ENCODE measurements around the gene DUSP10. TPM values are rescaled to one million over a fixed set of nuclear protein-coding genes. Genes with fewer than 3 reads are reported as not detected.

Gene DUSP10
- total RNA-seq, 2 donors from 2014 or later: 14.3 TPM

DNA sequence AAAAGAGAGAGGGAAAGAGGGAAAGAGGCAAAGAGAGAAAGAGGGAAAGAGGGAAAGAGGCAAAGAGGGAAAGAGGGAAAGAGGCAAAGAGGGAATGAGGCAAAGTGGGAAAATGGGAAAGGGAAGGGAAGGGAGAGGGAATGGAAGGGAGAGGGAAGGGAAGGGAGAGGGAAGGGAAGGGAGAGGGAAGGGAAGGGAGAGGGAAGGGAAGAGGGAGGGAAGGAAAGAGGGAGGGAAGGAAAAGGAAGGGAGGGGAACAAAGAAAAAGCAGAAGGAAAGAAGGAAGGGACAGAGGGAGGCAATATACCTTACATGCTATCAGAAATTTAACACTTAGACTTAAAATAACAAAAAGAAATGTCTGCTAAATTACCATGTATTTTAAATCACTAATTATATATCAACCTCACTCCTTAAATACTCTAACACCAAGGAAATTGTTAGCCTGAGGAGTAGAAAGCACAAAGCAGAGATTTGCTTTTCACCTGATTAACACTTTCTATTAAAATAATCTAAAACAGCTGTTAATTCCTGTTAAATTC, 41.8 kb downstream of the DUSP10 start:
- Mint-ChIP-seq H3K9me3 (no peaks in the 10 kb centered on the region), H3K36me3 (ENCODE audit: insufficient read depth in 2 of 2) (peaks cover 9 to 13% of the 10 kb centered on the region in 2 donors), H3K27ac (no peak overlapping the region), H3K4me1 (ENCODE audit: low read depth) (peaks cover 9% of the 10 kb centered on the region), H3K4me3 (no peak overlapping the region), H3K27me3 (ENCODE audit: low read depth) (no peaks in the 10 kb centered on the region)
- DNase-seq: no peak
- ATAC-seq (replicated peaks in 1 of 2): no peak

GRCh38 chr1:221699577-221699976, 42.3 kb downstream of the DUSP10 start:
- no peak overlapping the region for H3K27ac Mint-ChIP-seq
- H3K4me3 Mint-ChIP-seq: no peak overlapping the region
- DNase-seq (no peak), ATAC-seq (replicated peaks in 1 of 2) (no peak)
- H3K36me3 Mint-ChIP-seq (ENCODE audit: insufficient read depth in 2 of 2): peaks cover 9 to 13% of the 10 kb centered on the region in 2 donors
- peaks cover 9% of the 10 kb centered on the region for H3K4me1 Mint-ChIP-seq (ENCODE audit: low read depth)
- H3K27me3 Mint-ChIP-seq (ENCODE audit: low read depth): no peaks in the 10 kb centered on the region
- H3K9me3 Mint-ChIP-seq: no peaks in the 10 kb centered on the region

DNA sequence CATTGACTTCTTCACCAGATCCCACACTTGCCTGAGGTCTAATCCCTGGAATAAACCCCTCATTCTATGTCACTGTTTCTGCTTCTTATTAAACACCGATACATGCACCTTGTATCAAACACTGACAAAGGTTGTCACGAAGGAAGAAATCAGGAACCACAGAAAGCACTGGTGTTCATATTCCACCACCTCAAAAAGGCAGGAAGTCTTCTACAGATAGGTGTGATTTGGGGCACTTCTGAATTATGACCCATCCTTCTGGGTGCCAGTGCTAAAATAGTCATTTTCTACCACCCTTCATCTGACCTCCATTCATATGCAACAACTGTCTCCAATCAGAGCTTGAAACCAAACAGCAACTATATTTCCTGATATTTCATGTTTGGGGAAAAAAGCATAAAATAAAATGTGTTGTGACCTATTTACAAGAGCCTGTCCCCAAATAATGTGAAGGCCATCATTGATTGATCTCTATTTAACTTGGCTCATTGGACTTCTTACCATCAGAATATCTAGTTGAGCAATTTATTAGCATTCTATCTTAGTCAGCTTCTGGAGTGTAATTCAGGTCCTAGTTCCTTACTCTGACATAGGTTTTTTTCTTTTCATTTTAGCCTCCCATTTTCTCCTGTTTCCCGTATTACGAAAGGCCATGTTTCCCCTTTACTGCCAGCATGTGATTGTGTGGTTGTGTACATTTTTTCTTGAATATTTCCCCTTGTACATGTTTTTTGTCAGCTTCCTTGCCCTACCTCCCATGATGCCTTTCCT, 43.1 kb downstream of the DUSP10 start:
- ATAC-seq (replicated peaks in 1 of 2) (no peak), DNase-seq (no peak)
- peaks cover 9 to 13% of the 10 kb centered on the region in 2 donors for H3K36me3 Mint-ChIP-seq (ENCODE audit: insufficient read depth in 2 of 2)
- H3K9me3 Mint-ChIP-seq: no peaks in the 10 kb centered on the region
- no peak overlapping the region for H3K4me3 Mint-ChIP-seq
- H3K27ac Mint-ChIP-seq: no peak overlapping the region
- no peaks in the 10 kb centered on the region for H3K27me3 Mint-ChIP-seq (ENCODE audit: low read depth)
- peaks cover 9% of the 10 kb centered on the region for H3K4me1 Mint-ChIP-seq (ENCODE audit: low read depth)

- peaks cover 9 to 15% of the 10 kb centered on the region in 2 donors for H3K36me3 Mint-ChIP-seq (ENCODE audit: insufficient read depth in 2 of 2)
- ATAC-seq (replicated peaks in 1 of 2) (peak; percentile 15 to 33), DNase-seq (no peak)
- peaks cover 9% of the 10 kb centered on the region for H3K4me1 Mint-ChIP-seq (ENCODE audit: low read depth)
- no peaks in the 10 kb centered on the region for H3K9me3 Mint-ChIP-seq
- H3K27ac Mint-ChIP-seq: peak overlapping the region; percentile 24
- no peaks in the 10 kb centered on the region for H3K27me3 Mint-ChIP-seq (ENCODE audit: low read depth)
- H3K4me3 Mint-ChIP-seq: no peak overlapping the region
Observed at GRCh38 chr1:221697923-221698425, 43.9 kb downstream of the DUSP10 start.

DNA sequence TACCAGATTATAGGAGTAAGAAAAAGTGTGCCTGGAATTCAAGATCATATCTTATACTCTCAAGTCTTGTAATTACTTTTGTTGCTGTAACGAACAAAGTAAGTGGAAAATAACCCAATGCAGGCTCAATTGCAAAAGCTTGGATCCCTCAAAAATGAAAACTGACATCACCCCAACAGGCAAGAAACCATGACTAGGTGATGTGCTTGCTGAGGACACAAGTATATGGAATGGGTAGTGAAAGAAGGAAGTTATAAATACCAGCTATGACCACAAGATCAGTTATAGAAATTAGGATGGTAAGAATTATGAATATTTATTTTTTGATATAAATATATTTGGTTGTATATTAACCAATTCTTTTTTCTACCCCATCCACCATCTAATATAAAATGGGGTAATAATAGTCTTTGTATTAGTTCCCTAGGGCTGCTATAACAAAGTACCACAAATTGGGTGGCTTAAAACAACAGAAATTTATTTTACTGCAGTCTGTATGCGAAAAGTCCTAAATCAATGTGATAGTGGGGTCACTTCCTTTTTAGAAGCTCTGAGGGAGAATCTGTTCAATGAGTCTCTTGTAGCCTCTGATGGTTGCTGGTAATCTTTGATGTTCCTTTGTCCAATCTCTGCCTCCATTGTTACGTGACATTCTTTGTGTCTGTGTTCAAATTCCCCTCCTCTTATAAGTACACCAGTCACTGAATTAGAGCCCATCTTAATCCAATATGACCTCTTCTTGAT, 45.0 kb downstream of the DUSP10 start:
- Mint-ChIP-seq H3K9me3 (no peaks in the 10 kb centered on the region), H3K27me3 (ENCODE audit: low read depth) (no peaks in the 10 kb centered on the region), H3K4me3 (no peak overlapping the region), H3K4me1 (ENCODE audit: low read depth) (peaks cover 9% of the 10 kb centered on the region), H3K27ac (no peak overlapping the region), H3K36me3 (ENCODE audit: insufficient read depth in 2 of 2) (peaks cover 6 to 12% of the 10 kb centered on the region in 2 donors)
- no peak for DNase-seq
- ATAC-seq (replicated peaks in 1 of 2): no peak

DNA sequence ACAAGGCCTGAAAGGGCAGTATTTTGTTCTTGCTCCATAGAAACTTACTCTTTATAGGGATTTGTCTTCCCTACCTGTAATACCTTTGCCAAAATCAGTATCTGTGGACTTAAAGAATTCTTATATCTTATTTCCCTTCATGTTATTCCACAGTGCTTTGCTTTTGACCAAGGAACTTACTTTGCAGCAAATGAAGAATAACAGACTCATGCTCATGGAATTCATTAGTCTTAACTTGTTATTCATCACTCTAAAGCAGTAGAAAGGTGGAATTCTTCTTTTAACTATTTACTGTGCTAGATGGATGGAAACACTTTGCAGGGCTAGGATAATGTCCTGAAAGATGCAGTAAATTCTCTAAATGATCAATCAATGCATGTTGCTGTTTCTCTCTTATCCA, 45.9 kb downstream of the DUSP10 start:
- DNase-seq (no peak), ATAC-seq (replicated peaks in 1 of 2) (no peak)
- Mint-ChIP-seq H3K9me3 (no peaks in the 10 kb centered on the region), H3K4me1 (ENCODE audit: low read depth) (peaks cover 9% of the 10 kb centered on the region), H3K27ac (no peak overlapping the region), H3K36me3 (ENCODE audit: insufficient read depth in 2 of 2) (peaks cover 6 to 7% of the 10 kb centered on the region in 2 donors), H3K4me3 (no peak overlapping the region), H3K27me3 (ENCODE audit: low read depth) (no peaks in the 10 kb centered on the region)

DNA sequence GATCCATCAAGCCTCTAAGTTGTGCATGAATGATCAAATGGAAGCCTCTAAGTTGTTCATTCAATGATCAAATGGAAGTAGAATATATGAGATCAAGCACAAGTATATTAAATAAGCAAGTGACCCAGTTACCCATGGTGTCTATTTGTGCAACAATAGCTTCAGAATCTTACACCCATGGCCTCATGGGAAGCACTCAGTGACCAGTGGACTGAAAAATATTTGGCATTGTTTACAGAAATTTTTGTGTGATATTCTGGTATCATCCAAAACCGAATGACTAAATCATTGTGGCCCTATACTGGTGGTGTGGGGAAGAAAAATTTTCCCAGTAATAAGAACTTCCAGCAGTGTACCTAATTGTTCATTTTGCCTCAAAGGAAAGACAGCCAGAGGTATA, 46.6 kb downstream of the DUSP10 start:
- ATAC-seq (replicated peaks in 1 of 2) (no peak), DNase-seq (no peak)
- H3K4me1 Mint-ChIP-seq (ENCODE audit: low read depth): peaks cover 9% of the 10 kb centered on the region
- no peak overlapping the region for H3K4me3 Mint-ChIP-seq
- no peak overlapping the region for H3K27ac Mint-ChIP-seq
- H3K36me3 Mint-ChIP-seq (ENCODE audit: insufficient read depth in 2 of 2): peaks cover 6 to 7% of the 10 kb centered on the region in 2 donors
- H3K27me3 Mint-ChIP-seq (ENCODE audit: low read depth): no peaks in the 10 kb centered on the region
- no peaks in the 10 kb centered on the region for H3K9me3 Mint-ChIP-seq

GRCh38 chr1:221694109-221694508, 47.8 kb downstream of the DUSP10 start:
- ATAC-seq (replicated peaks in 1 of 2): no peak
- no peak overlapping the region for H3K4me3 Mint-ChIP-seq
- H3K27me3 Mint-ChIP-seq (ENCODE audit: low read depth): no peaks in the 10 kb centered on the region
- H3K4me1 Mint-ChIP-seq (ENCODE audit: low read depth): peaks cover 9% of the 10 kb centered on the region
- no peaks in the 10 kb centered on the region for H3K9me3 Mint-ChIP-seq
- peaks cover 2 to 4% of the 10 kb centered on the region in 2 donors for H3K36me3 Mint-ChIP-seq (ENCODE audit: insufficient read depth in 2 of 2)
- H3K27ac Mint-ChIP-seq: no peak overlapping the region
- no peak for DNase-seq

- ATAC-seq (replicated peaks in 1 of 2) (no peak), DNase-seq (no peak)
- Mint-ChIP-seq H3K4me1 (ENCODE audit: low read depth) (peaks cover 5% of the 10 kb centered on the region), H3K9me3 (no peaks in the 10 kb centered on the region), H3K36me3 (ENCODE audit: insufficient read depth in 2 of 2) (peaks cover 0 to 1% of the 10 kb centered on the region in 2 donors), H3K4me3 (no peak overlapping the region), H3K27ac (peak overlapping the region; percentile 55), H3K27me3 (ENCODE audit: low read depth) (no peaks in the 10 kb centered on the region)
Observed at GRCh38 chr1:221693087-221693486, 48.8 kb downstream of the DUSP10 start.

- peaks cover 0 to 1% of the 10 kb centered on the region in 2 donors for H3K36me3 Mint-ChIP-seq (ENCODE audit: insufficient read depth in 2 of 2)
- H3K4me1 Mint-ChIP-seq (ENCODE audit: low read depth): peaks cover 8% of the 10 kb centered on the region
- no peaks in the 10 kb centered on the region for H3K9me3 Mint-ChIP-seq
- peak overlapping the region in 1 of 2 donors; percentile 22 for H3K4me3 Mint-ChIP-seq
- no peak overlapping the region for H3K27ac Mint-ChIP-seq
- no peaks in the 10 kb centered on the region for H3K27me3 Mint-ChIP-seq (ENCODE audit: low read depth)
- ATAC-seq (replicated peaks in 1 of 2) (peak; percentile 52 to 74), DNase-seq (no peak)
Observed at GRCh38 chr1:221692643-221693042, 49.2 kb downstream of the DUSP10 start.

GRCh38 chr1:221691261-221691660, 50.6 kb downstream of the DUSP10 start:
- peak; percentile 22 for ATAC-seq (replicated peaks in 1 of 2)

DNA sequence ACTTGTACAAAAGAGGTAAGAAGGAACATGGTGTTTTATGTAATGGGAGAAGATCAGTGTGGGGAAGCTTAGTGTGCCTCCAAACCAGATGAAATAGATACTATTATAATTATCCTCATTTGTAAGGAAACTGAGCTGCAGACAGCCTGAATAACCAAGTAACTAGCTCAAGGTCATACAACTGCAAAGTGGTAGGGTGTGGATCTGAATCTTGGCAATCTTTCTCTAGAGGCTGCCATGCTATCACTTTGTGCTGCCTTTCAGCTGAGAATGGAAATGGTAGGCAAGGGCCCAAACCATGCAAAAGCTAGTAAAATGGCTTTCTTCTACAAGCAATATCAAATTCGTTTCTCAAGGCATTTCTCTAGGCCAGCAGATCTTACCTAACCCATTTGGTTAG, 51.0 kb downstream of the DUSP10 start:
- no peak overlapping the region for H3K4me3 Mint-ChIP-seq
- no peaks in the 10 kb centered on the region for H3K9me3 Mint-ChIP-seq
- ATAC-seq (replicated peaks in 1 of 2) (no peak), DNase-seq (no peak)
- H3K27ac Mint-ChIP-seq: no peak overlapping the region
- peaks cover 8% of the 10 kb centered on the region for H3K4me1 Mint-ChIP-seq (ENCODE audit: low read depth)
- no peaks in the 10 kb centered on the region for H3K27me3 Mint-ChIP-seq (ENCODE audit: low read depth)
- H3K36me3 Mint-ChIP-seq (ENCODE audit: insufficient read depth in 2 of 2): peaks cover 0 to 1% of the 10 kb centered on the region in 2 donors

More at GRCh38 chr1:221691261-221691660, 50.6 kb downstream of the DUSP10 start:
- no peak overlapping the region for H3K4me3 Mint-ChIP-seq
- no peak overlapping the region for H3K27ac Mint-ChIP-seq
- peaks cover 0 to 1% of the 10 kb centered on the region in 2 donors for H3K36me3 Mint-ChIP-seq (ENCODE audit: insufficient read depth in 2 of 2)
- H3K27me3 Mint-ChIP-seq (ENCODE audit: low read depth): no peaks in the 10 kb centered on the region
- peaks cover 8% of the 10 kb centered on the region for H3K4me1 Mint-ChIP-seq (ENCODE audit: low read depth)
- no peak for DNase-seq
- no peaks in the 10 kb centered on the region for H3K9me3 Mint-ChIP-seq

DNA sequence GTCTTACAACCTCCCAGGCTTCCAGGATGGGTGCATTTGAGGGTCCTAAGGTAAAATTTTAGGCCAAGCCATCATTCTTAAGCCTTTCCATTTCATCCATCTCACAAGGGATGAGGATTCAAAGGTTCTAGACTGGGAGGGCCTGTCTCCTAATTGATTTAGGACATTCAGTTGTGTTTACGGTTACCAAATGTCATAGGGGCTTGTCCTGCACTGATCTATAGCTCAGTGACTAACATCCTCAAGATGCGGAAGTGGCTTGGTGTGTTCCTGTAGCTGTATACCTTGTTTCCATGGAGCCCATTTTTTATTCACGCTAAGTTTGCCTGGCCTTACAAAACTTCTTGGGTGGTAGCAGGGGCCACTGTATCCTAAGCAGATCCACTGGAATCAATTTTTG, 52.8 kb downstream of the DUSP10 start:
- Mint-ChIP-seq H3K27ac (peak overlapping the region; percentile 34), H3K4me3 (no peak overlapping the region), H3K27me3 (ENCODE audit: low read depth) (no peaks in the 10 kb centered on the region), H3K4me1 (ENCODE audit: low read depth) (peaks cover 8% of the 10 kb centered on the region), H3K9me3 (no peaks in the 10 kb centered on the region), H3K36me3 (ENCODE audit: insufficient read depth in 2 of 2) (peaks cover 0 to 1% of the 10 kb centered on the region in 2 donors)
- DNase-seq (no peak), ATAC-seq (replicated peaks in 1 of 2) (peak; percentile 67 to 72)
